NCI-H128 (cell line): ENCODE measurements around the gene SCUBE1.

Source experiments
- DNase-seq: peaks from one replicate; lab custom pipeline; 2025; ENCODE audit not compliant: unreplicated experiment; lab: John Stamatoyannopoulos, UW

Gene SCUBE1

DNA sequence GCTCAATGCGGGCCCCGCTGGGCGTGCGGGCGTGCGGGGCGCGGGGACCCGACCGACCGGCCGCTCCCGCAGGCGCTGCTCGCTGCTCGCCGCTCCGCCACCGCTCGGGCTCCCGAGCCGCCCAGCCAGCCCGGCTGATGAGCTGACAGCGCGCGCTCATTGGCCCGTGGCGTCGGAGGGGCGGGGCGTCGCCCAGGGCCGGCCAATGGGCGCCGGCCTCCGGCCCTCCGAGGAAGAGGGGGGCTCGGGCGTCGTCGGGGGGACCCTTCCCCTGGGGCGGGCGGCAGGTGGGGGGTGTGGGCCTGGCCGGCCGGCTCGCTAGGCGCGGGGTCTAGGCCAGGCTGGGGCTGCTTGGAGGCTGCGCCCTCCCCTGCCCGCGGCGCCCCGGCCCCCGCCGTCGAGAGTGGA lies at the start of gene SCUBE1:
Gene SCUBE1 (minus strand): TSS at position 111 of the 408 bp plus-strand sequence. CDS start 111 bp downstream, outside the sequence.
- DNase-seq = no peak

DNA sequence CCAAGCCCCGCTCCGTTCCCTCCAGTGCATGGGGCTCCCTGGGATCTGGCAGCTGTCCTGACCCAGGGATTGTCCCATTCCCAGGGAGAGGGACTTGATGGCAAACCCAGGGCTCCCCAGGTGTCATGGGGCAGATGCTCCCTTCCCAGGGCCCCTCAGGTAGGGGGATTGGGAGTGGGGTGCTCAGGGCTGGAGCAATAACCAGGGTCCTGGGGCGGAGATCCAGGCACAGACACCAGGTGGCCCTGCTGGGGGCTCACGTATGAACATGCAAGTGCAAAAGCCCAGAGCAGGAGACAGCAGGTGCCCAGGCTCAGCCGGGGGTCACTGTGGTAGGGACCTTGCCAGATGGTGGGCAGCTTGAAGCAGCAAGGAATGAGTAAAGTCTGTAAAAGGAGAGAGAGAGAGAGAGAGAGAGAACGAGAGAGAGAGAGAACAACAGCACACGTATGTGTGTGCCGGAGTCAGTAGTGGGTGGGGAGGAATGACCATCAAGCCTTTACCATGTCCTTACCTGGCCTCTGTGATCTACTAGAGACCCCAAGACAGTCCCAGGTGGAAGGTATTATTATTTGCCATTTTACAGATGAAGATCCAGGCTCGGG lies 49.3 kb upstream of the SCUBE1 start:
- no peak for DNase-seq

DNA sequence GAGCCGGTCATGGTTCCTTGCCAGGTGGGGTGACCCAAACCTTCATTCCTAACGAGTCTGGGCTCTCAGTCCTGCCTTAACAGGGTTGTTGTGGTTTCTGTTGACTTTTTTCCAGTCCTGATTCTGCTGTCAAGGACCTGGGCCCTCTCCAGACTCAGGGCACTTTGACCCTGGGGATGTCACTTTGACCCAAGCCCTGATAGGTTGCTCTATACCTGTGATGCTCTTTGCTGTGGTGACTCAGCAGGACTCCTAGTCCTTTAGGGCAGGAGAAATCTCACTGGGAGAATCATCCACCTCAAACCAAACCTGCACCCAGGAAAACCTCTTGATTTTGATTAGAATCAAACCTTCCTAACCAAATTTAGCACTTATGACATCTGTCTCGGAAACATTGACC lies 48.1 kb upstream of the SCUBE1 start:
- DNase-seq = no peak

DNA sequence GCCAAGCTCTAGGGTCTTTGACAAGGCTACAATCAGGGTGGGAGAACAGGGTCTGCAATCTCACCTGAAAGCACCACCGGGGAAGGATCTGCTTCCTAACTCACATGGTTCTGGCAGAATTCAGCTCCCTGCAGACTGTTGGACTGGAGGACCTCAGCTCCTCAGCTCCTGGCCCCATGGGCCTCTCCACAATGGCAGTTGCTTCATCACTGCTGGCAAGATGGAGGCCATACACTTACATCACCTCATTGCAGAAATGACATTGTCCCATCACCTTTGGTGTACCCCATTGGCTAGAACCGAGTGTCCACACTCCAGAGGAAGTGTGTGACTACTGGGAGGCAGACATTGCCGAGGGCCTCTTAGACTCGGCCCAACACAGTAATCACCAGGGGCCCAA lies 47.7 kb upstream of the SCUBE1 start:
- DNase-seq = no peak

DNA sequence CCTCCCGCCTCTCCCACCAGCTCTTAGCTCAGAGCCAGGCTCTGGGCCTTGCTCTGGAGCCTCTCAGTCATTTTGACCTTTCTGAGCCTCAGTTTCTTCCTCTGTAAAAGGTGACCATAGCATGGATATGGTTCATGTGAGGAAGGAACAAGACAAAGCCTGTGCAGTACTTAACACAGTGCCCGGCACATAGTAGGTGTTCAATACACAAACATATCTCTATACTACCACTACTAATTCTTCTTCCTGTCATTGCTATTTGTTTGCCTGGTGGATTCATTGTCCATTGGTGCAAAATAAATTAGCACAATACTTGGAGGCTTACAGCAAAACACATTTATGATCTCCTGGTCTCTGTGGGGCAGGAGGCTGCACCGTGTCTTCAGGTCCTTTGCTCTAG lies 47.0 kb upstream of the SCUBE1 start:
- DNase-seq = no peak

DNA sequence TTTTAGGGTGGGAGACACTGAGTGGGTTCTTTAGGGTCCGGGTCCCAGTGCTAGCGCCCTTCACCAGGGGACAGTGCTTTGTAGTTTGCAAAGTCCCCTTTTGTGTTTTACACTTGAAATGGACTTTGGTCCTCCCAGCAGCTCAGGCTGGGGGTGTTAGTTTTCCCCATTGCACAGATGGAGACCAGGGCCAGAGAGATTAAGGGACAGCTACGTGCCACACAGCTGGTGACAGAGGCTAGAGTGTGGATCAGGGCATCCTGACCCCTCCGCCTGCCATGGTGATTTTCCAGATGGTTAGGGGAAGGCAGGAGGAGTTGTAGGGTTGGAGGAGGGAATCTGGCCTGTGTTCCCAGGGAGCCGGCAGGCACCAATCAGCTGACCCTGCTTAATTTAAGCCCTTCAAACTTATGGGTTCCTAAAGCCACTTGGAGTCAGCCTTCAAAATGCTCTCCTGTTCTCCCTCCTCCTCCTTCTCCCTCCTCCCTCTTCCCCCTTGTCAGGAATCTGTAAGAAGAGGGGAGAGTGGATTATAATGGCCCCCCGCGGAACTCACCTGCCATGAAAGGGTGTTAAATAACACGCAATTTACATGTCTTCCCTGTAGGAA lies 46.2 kb upstream of the SCUBE1 start:
- DNase-seq = no peak

DNA sequence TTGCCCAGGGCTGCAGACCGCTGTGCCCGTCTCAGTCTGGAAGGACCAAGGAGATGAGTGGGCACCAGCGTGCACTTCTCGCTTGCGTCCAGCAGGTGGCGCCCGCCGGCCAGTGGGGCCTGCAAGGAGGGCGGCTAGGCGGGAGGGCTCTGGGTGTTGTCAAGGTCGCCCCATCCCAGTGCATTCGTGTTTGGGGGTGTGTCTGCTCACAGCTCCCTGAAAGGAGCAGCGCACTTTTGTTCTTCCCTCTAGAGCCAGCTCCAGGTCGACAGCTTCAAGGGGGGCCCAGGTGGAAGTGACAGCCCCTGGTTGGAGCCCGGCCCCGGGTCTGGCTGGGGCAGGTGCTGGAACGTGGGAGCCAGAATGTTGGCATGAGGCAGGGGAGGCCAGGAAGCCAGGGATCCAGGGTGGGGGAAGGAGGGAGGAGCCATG lies 45.3 kb upstream of the SCUBE1 start:
- DNase-seq = peak; percentile 39

DNA sequence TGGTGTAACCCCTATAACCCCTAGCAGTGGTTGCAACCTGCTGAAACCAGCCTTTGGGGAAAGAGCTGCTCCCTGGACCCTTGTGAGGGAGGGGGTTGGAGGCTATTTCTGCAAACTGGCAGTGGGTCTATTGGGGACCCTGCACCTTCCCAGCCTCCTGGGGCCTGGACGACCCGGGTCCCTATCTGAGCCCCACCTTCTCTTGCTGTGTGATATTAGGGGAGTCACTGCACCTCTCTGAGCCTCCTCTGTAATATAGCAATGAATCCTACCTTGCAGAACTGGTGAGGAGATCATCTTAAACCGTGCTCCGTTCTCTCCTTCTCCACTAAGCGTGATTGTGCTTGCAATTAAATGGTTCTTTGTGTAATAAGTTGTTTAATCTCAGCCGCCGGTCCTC lies 44.6 kb upstream of the SCUBE1 start:
- no peak for DNase-seq

DNA sequence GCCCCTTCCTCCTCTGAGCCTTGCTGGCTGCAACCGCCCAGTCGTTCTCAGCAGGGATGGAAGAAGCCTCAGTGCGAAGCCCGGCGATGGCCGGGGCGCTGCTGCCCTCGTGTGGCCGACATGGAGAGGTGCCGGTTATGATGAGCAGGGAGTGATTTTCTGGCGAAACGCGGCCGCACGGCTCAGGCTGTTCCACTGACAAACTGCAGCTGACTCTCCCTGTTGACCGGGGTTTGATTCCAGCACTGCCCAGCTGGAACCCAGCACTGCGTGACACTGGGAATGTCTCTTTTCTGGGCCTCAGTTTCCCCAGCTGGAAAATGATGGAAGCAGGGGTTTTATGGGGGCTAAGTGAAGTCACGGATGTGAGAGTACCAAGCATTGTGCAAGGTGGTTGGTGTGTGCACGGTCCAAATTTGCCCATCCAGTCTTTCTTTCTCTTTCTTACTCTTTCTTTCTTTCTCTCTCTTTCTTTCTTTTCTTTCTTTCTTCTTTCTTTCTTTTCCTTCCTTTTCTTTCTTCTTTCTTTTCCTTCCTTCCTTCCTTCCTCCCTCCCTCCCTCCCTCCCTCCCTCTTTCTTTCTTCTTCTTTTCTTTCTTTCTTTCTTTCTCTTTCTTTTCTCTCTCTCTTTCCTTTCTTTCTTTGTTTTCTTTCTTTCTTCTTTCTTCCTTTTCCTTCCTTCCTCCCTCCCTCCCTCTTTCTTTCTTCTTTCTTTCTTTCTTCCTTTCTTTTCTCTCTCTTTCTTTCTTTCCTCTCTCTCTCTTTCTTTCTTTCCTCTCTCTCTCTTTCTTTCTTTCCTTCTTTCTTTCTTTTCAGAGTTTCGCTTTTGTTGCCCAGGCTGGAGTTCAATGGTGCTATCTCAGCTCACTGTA lies 42.8 kb upstream of the SCUBE1 start:
- peak; percentile 34 for DNase-seq

DNA sequence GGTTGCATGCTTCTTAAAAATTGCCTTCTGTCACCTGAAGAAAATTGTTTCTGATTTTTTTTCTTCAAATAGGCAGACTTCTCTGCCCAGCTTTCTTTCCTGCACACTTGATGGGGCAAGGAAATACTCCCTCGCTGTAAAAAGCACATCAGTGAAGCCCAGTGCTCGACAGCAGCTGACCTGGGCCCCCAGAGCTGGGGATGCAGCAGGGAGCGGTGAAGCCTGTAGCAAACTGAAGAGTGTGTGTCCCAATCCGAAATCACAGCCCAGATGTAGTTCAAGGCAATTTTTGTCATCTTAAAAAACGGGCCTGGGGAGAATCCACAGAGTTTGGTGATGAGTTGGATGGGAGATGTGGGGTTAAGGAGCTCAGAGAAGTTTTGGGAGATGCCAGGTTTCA lies 41.7 kb upstream of the SCUBE1 start:
- DNase-seq = no peak

DNA sequence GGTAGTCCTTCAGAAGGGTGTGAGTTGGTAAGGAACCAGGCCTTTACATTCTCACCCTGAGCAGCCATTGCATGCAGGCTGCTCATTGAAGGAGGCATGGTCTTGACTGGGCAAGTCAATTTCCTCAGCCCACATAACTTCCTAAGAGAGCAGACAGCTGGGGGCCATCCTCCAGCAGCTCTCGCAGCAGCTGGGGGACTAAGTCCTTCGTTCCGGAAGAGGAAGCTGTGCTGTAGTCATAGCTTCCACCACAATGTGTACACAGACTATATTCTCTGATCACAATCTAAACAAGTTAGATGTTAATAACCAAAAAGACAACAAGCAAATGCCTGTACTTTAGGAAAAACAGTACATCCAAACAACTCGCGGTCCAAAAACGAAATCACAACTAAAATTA lies 38.5 kb upstream of the SCUBE1 start:
- no peak for DNase-seq

DNA sequence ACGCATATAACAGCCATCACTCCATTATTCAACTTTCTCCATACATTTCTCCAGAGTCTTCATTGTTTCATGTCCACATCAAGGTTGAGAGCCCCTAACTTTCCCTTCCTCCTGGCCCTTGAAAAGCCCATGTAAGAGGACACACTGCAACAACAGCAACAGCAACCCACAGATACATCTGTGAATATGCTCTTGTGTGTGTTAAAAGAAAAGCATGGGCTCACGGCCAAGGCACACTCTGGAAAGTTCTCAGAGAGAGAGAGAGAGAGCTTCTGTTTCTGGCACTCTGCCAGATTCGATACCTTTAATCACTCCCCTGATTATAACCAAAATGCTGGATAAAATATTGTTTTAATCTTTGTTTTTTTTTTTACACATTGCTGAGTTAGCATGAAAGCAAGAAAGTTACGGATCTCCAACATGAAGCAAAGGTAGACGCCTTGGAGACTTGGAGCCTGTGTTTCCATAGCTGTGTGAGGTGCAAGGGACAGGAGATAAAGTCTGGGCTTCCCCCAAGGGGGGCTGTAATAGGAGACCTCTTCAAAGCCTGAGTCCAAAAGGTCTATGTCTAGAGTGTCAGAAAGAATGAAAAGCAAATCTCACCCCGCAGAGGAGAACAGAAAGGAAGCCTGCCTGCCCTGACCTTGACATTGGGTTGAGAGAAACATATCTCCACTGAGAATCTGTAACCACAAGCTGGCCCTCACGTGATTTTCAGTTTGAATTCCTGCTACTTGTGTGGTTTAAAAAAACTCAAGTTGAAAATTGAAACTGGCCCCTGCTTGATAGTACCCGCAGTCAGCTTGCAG lies 34.9 kb upstream of the SCUBE1 start:
- DNase-seq = no peak

DNA sequence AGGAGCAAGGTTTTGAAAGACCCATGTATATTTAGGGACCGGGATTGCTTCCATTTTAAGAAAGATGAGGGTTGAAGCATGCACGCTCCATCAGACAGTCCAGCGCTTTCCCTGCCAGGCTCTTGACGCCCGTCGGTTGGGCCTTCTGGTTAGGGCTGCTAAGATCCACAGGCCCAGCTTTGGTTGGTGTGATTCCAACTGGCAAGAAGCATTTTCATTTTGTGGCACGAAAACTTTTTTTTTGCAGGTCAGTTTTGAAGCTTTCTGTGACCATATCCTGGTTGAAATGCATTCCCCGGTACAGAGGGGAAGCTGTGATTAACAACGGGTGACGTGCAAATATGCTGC lies 34.4 kb upstream of the SCUBE1 start:
- DNase-seq = no peak

DNA sequence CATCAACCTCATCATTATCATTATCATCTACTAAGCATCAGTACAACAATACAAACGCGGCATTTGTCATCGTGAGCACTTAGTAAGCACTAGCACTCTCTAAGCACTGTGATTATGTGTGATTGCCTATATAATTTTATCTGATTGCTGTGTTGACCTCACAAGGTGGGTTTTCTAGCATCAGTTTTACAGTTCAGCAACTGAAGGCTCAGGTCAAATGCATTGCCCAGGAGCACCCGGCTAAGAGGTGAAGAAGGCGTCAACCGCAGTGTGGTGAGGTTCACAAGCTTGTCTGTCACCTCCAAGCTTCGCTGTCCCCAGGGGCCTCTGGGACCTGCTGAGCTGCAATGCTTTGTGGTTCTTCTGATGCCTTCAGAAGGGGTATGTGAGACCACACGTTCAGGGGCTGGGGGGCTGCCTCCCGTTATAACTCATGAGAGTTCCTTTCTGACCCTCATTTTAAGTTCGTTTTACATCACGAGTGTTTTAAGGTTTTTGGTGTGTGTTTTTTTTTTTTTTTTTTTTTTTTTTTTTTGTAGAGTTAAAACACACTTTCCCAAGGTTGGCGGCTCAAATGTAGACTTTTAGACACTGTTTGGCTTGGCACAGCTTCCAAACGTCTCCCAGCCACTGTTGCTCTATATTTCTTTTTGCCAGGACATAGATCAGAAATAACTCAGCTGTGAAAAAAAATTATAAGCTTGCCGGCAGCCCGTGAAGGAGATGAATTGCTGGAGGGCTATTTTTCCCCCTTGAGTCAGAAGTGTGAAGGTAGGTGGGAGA lies 33.8 kb upstream of the SCUBE1 start:
- DNase-seq = no peak

DNA sequence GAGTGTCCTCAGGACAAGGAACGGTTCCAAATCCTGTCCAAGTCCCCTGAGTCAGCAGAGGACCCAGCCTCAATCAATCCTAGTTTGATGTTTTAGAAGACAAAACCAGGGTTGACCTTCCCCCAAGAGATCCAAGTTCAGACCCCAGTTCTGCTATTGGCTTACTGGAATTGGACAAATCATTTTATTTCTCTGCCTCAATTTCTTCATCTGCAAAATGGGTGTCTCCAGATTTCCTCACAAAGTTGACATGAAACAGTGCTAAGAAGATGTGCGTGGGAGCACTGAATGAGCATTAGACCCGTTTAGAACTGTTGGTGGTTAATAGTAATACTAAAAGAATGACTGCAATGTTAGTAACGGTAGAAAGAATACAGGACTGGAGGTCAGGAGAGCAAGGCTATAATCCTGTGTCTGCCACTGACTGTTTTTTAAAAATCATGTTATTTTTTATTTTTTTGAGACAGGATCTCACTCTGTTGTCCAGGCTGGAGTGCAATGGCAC lies 32.8 kb upstream of the SCUBE1 start:
- DNase-seq = no peak

DNA sequence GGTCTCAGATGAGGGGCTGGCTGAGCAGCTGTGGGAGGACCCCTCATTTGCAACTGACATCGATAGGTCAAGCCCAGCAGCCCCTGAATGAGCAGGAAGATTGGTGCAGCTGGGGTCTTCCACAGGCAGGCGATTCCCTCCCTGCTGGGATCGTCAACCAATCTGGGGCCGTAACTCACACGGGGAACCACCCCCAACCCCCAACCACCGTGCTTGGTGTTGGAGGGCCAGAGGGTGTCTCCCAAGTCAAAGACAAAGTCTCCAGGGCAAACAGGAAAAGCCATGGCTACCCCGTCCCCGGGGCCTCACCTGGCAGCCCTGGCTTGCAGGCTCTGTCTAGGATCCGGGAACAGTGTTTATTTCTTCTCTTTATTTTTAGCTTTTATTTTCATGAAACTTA lies 26.9 kb upstream of the SCUBE1 start:
- no peak for DNase-seq

DNA sequence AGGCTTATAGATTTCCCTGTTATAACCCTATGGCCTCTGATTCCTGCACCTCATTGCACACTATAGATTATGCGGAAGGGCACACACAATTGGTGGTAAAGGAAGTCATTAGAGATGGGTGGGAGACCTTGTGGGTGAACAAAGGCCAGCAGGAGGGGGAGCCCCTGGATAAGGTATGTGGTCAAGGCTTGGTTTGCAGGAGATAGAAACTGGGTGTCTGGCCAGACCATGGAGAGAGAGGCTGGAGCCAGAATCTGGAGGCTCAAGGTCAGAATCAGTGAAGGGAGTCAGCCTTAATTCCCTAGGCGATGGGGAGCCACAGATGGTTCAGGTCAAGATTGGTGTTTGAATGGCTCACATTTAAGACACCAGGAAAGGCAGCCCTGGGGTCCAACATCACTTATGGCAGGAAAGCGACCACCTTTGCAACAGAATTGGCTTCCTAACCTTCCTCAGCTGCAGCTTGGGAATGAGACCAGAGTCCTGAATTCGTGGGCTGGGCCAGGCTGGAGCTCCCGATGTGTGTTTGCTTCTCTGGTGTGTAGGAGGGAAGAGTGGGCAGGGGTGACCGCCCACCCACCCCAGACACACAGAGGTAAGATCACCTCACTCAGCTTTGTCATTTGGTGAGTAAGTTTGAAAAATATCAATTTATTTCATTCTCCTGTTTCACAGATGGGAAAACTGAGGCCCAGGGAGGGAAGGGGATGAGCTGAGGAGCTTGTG lies 22.7 kb upstream of the SCUBE1 start:
- DNase-seq = no peak

DNA sequence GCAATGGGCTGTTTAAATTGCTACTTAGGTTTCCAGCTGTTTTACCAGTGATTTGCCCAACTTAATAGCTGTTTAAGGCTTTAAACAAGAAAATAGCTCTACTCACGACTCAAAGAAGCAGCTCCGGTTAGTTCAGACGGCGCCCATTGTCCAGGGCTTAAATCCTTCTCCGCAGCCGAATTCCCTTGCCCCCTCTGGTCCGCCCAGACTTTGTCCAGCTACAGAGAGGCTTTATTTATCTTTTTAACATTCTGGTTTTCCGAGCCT lies 20.9 kb upstream of the SCUBE1 start:
- DNase-seq = no peak

DNA sequence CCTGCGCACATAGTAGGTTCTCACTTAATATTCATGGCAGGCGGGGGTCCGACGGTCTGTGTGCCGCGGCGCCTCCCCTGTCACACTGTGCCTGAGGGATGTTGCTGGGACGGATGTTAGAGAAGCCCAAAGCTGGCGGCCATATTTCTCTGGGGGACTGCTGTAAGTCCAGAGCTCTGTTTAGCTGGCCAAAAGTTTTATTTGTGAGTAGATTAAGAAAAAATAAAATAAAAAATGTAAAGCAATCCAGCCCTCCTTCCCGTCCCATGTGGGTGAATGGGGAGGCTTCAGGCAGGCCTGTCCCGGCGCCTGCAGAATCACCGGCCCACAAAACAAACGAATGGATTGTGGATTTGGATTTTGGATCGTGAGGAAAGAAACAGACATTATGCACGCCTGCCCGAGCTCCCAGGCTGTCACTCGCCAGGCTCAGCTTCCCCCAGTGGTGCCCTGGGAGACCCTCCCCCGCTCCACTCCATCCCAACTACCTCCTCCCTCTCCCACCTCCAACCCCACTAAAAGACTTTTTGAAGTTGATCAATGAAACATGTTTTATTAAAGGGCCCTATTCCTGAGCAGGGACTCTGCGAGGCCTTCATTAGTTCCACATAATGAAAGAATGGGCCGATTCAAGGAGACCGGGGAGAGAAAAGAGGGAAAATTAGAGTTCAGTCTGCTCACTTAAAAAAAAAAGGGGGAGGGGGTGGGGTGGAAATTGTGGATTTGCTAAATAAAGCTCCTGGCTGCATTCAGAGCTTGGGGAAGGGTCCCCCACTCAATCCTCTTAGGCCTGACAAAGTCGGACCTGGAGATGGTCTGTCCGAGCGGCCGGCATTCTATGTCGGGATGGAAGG lies 20.4 kb upstream of the SCUBE1 start:
- DNase-seq = no peak
